ENCODE results near the gene ACVRL1.
A peak's percentile ranks its signal among the peaks of the same experiment; 100 is the strongest.

The ACVRL1 gene

DNA sequence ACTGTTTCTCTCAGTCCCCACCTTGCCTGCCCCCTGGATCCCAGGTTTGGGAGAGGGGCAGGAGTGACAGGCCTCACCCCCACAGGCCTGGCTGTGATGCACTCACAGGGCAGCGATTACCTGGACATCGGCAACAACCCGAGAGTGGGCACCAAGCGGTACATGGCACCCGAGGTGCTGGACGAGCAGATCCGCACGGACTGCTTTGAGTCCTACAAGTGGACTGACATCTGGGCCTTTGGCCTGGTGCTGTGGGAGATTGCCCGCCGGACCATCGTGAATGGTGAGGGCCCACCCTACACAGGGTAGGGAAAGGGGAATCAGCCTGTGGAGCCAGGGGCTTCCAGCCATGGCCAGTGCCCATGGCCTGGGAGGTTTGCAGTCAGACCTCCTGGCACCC is 8.6 kb downstream of the ACVRL1 start:
- no peak for DNase-seq (ENCODE audit: low read depth in 2 of 2, low spot score in 1 of 2)

DNA sequence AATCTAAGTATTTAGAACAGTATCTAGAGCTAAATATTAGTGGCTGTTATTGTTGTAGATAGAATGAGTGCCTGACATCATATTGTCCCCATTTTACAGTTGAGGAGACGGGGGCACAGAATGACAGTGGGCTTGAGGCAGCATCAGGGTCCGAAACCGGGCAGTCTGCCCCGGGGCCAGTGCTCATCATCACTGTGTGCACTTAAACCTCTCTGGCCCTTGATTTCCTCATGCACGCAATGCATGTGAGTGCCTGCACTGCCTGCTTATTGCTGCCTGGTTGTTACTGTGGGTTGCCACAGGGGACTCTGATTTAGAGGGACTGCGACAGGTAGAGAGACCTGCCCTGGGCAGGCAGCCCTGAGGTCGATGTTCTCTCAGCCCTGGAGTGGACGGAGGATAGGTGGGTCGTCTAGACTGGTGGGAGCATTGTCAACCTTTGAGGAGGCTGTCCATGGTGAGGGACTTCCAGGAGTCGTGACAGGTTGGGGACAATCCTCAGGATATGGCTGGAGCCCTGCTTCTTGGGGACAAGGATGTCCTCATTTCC is 9.8 kb downstream of the ACVRL1 start:
- no peak for DNase-seq (ENCODE audit: low read depth in 2 of 2, low spot score in 1 of 2)

DNA sequence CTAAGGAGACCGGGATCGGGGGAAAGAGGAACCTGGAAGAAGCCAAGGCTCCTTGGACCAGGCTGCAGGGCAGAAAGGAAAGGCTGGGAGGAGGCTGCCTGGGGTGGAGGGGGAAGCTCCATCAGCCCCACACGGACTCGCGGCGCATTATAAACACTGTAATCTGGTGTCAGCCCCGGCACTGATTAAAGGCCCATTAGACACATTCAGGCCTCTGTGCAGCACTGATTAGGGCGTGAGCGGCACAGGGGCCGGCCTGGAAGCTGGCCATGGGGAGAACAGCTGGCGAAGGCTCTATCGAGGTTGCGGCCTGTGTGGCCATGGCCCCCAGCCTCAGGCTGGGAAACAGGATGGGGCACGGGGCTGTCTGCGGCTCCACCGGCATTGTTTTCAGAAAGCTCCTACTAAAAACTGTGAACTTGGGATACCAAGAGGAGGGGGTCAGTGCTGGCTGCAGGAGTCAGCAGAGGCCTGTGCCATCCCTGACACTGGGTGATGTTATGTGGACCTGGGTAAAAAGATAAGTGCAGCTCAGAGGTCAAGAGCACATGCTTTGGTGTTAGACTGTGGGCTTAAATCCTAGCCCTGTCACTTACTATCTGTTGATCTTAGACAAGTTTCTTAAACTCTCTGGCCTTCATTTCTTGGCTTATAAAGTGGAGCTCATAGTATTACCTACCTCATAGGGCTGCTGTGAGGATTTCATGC is 10.6 kb downstream of the ACVRL1 start:
- DNase-seq (ENCODE audit: low read depth in 2 of 2, low spot score in 1 of 2), result no peak

GRCh38 chr12:51920046-51920445 is 12.7 kb downstream of the ACVRL1 start:
- no peak for DNase-seq (ENCODE audit: low read depth in 2 of 2, low spot score in 1 of 2)

- no peak for DNase-seq (ENCODE audit: low read depth in 2 of 2, low spot score in 1 of 2)
These were observed 13.9 kb downstream of the ACVRL1 start for GRCh38 chr12:51921017-51921725.

- DNase-seq (ENCODE audit: low read depth in 2 of 2, low spot score in 1 of 2), result no peak
These were observed 14.8 kb downstream of the ACVRL1 start for GRCh38 chr12:51922146-51922545.

- DNase-seq (ENCODE audit: low read depth in 2 of 2, low spot score in 1 of 2), result no peak
These were observed 15.6 kb downstream of the ACVRL1 start for GRCh38 chr12:51922762-51923505.

- DNase-seq (ENCODE audit: low read depth in 2 of 2, low spot score in 1 of 2), result peak; percentile 24
These were observed 16.4 kb downstream of the ACVRL1 start for GRCh38 chr12:51923506-51924365.

- no peak for DNase-seq (ENCODE audit: low read depth in 2 of 2, low spot score in 1 of 2)
These were observed 17.4 kb downstream of the ACVRL1 start for GRCh38 chr12:51924551-51925319.

DNA sequence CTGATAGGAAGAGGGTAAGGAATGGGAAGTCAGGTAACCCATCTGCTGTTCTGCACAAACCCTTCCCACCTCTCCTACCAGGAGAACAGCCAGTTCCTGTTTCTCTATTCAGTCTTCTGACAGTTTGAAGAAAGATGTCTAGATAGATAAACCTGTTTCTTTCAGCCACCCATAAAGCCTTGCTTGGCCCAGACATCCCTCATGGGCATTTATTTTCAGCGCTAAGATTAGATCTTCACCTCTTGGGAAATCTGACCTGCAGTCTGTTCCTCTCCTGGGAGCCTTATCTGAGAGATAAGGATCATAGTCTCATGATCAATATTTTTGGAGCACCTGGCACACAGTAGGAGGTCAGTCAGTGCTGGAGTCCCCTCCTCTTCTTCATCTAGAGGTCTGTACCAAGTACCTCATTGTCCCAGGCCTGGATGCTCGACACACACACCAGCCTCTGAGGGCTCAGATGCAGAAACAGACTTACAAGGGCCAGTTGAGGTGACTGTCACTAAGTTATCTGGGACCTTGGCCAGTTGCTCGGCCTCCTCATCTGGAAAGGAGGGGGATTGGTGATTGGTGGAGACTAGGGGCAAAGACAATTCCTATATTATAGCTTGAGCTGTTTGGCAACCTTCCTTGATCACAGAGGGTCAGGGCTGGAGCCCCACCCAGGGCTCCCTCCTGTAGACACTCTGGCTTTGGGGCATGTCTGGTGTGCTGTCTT is 18.2 kb downstream of the ACVRL1 start:
- DNase-seq (ENCODE audit: low read depth in 2 of 2, low spot score in 1 of 2), result no peak

- DNase-seq (ENCODE audit: low read depth in 2 of 2, low spot score in 1 of 2), result no peak
These were observed 18.8 kb downstream of the ACVRL1 start for GRCh38 chr12:51926064-51926632.

DNA sequence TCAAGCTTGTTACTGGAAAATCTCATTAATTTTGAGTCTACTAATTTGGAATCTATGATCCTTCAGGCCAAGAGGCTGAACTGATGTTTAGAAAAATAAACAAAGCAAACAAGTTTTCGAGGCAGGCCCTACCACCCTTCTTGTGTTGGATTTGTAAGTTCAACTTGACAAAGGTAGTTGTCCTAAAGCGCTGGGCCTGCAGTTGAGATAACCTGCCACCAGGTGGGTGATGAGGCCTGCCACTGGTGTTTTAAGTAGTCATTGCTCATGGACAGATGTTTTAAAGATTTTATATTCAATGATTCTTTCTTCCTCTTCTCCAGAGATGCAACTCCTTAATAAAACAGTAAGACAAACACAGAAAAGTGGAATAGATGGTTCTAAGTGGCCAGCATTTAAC is 19.4 kb downstream of the ACVRL1 start:
- DNase-seq (ENCODE audit: low read depth in 2 of 2, low spot score in 1 of 2), result peak in 1 of 2 donors; percentile 20

GRCh38 chr12:51932218-51933076 is 25.1 kb downstream of the ACVRL1 start:
- no peak for DNase-seq (ENCODE audit: low read depth in 2 of 2, low spot score in 1 of 2)

DNA sequence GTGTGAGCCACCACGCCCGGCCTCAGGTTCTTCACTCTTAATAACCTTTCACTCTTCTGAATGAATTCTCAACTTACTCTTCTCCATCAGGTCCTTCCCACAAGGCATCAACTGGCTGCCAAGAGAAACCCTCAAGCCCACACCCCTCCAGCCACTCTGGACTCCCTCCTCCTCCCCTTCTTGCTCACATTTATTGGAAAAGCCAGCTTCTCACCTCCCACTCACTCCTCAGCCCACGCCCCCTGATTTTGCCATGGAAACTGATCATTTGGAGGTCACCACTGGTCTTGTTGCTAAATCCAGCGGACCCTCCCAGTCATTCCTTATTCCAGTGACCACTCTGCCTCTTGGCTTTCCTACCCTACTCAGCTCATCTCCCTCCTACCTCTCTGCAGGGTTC is 26.8 kb downstream of the ACVRL1 start:
- no peak for DNase-seq (ENCODE audit: low read depth in 2 of 2, low spot score in 1 of 2)

DNA sequence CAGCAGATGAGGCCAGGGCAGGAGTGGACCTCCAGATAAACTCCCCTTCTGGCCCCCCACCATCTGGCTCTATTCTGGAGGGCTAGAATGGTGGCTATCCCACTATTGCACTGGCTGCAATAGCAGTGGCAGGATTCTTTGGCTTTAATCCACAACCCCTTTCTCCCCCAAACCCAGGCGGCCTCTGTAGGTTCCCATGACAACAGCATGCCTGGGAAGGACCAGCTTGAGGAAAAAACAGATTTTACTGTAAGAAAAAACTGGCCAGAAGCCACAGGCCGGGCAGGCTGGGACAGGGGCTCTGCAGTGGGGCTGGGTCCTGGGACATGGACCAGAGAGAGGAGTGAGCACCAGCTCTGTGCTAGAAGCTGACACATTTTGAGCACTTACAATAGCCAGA is 30.6 kb downstream of the ACVRL1 start:
- no peak for DNase-seq (ENCODE audit: low read depth in 2 of 2, low spot score in 1 of 2)

- DNase-seq (ENCODE audit: low read depth in 2 of 2, low spot score in 1 of 2), result no peak
These were observed 31.4 kb downstream of the ACVRL1 start for GRCh38 chr12:51938726-51939125.

GRCh38 chr12:51941011-51941581 is 33.8 kb downstream of the ACVRL1 start:
- no peak for DNase-seq (ENCODE audit: low read depth in 2 of 2, low spot score in 1 of 2)

- DNase-seq (ENCODE audit: low read depth in 2 of 2, low spot score in 1 of 2), result no peak
These were observed 34.3 kb downstream of the ACVRL1 start for GRCh38 chr12:51941604-51942003.
